Muscle layer of duodenum (tissue), 2 donors: ENCODE data around the gene DPYSL4.

Experiments used
- H3K27ac ChIP-seq: one replicate; pipeline ENCODE4 v1.7.0; 2013; ENCODE audit warnings: mild to moderate bottlenecking, low read length
- H3K27me3 ChIP-seq: one replicate; pipeline ENCODE4 v1.7.0; 2013; ENCODE audit warnings: low read depth, mild to moderate bottlenecking, control low read depth, low read length
- H3K36me3 ChIP-seq, 2 donors: one replicate each; pipeline ENCODE4 v1.7.0; 2013; ENCODE audit warnings: low read length in 2 of 2, control low read depth in 1 of 2, mild to moderate bottlenecking in 1 of 2; ENCODE audit not compliant: insufficient read depth in 2 of 2, control insufficient read depth in 1 of 2
- H3K4me1 ChIP-seq, 2 donors: one replicate each; pipeline ENCODE4 v1.7.0; 2013; ENCODE audit warnings: low read length in 2 of 2, mild to moderate bottlenecking in 2 of 2, control low read depth in 1 of 2, moderate library complexity in 1 of 2; ENCODE audit not compliant: insufficient read depth in 2 of 2, control insufficient read depth in 1 of 2
- H3K4me3 ChIP-seq, 2 donors: one replicate each; pipeline ENCODE4 v1.7.0; 2013; ENCODE audit warnings: low read length in 2 of 2, low read depth in 1 of 2, mild to moderate bottlenecking in 1 of 2
- H3K9me3 ChIP-seq, 2 donors: one replicate each; pipeline ENCODE4 v1.7.0; 2013; ENCODE audit warnings: low read length in 2 of 2, control low read depth in 1 of 2, mild to moderate bottlenecking in 1 of 2; ENCODE audit not compliant: control insufficient read depth in 1 of 2
- donor health status: healthy.

DPYSL4 gene

DNA sequence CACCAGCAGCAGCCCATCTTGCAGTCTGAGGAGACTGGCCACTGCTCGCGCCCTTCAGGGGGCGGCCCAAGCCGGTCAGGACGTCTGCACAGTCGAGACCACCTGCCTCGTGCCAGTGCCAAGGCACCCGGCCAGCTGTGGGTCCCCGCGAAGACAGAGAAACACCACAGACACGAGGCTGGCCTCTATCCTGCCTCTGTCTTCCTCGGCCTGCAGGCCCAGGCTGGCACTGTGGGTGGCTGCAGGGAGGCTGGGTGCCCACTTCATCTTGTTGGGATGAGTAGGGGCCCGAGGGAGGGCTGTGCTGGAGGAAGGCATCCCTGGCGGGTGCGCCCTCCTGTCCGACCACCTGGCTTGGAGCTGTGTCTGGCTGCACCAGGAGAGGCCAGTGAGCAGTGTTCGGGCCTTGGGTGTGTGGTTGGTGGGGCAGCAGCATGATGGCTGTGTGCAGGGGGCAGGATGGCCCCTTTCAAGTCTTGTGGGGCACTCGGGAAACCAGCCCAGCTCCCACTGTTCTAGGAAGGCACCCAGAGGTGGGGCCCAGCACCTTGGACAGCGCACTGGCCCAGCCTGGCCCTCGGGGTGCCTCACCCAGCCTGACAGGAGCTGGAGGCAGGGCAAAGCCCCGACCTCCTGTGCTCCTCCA, 7.3 kb downstream of the DPYSL4 start:
- Histone ChIP-seq H3K36me3 (no peaks in the 10 kb centered on the region), H3K9me3 (no peaks in the 10 kb centered on the region), H3K27ac (no peak overlapping the region), H3K4me3 (no peak overlapping the region), H3K27me3 (peaks cover 2% of the 10 kb centered on the region), H3K4me1 (no peaks in the 10 kb centered on the region)

DNA sequence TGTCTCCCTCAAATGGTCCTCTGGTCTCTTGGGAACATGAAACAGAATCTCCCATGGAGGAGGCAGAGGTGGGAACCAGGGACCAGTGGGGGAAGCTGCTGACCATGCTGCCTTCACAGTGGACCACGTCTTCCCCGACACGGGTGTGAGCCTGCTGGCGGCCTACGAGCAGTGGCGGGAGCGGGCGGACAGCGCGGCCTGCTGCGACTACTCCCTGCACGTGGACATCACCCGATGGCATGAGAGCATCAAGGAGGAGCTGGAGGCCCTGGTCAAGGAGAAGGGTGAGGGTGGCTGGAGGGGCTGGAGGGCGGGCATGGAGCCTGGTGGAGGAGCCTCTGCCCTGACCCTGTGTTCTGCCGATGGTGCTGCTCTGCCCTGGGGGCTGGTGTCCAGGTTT, 8.0 kb downstream of the DPYSL4 start:
- H3K27ac ChIP-seq, result no peak overlapping the region
- H3K4me3 ChIP-seq, result no peak overlapping the region
- no peaks in the 10 kb centered on the region for H3K4me1 ChIP-seq
- no peaks in the 10 kb centered on the region for H3K27me3 ChIP-seq
- no peaks in the 10 kb centered on the region for H3K36me3 ChIP-seq
- no peaks in the 10 kb centered on the region for H3K9me3 ChIP-seq

DNA sequence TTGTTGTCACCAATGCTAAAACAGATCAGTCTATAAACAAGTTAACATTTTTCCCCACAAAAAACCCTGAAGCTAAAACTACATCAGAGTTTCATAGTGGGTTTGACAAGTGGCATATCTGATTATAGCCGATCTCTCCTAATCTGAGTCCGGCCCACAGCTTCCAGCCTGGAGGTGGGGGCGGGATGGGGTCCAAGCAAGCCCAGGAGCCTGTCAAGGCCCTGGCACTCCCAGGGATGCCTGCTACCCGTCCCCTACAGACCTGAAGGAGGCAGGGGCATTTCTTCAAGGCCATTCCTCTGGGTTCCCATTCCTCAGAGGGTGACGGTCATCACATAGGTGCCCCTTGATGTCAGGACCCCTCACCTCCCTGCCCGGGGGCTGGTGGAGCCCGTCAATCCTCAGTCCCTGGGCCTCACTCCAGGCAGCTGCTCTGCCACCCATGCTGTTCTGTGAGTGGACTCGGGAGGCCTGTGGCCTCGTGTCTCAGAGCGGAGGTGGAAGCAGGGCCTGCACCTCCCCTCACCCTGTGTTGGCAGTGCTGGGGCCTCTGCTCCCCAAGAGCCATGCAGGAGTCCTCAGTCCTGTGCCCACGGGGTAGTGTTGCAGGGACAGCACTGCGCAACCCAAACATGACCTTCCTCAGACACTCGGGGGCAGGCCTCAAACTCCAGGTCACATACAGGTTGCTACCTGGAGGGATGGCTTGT, 8.8 kb downstream of the DPYSL4 start:
- Histone ChIP-seq H3K27me3 (no peaks in the 10 kb centered on the region), H3K4me1 (no peaks in the 10 kb centered on the region), H3K36me3 (no peaks in the 10 kb centered on the region), H3K27ac (no peak overlapping the region), H3K9me3 (no peaks in the 10 kb centered on the region), H3K4me3 (no peak overlapping the region)

DNA sequence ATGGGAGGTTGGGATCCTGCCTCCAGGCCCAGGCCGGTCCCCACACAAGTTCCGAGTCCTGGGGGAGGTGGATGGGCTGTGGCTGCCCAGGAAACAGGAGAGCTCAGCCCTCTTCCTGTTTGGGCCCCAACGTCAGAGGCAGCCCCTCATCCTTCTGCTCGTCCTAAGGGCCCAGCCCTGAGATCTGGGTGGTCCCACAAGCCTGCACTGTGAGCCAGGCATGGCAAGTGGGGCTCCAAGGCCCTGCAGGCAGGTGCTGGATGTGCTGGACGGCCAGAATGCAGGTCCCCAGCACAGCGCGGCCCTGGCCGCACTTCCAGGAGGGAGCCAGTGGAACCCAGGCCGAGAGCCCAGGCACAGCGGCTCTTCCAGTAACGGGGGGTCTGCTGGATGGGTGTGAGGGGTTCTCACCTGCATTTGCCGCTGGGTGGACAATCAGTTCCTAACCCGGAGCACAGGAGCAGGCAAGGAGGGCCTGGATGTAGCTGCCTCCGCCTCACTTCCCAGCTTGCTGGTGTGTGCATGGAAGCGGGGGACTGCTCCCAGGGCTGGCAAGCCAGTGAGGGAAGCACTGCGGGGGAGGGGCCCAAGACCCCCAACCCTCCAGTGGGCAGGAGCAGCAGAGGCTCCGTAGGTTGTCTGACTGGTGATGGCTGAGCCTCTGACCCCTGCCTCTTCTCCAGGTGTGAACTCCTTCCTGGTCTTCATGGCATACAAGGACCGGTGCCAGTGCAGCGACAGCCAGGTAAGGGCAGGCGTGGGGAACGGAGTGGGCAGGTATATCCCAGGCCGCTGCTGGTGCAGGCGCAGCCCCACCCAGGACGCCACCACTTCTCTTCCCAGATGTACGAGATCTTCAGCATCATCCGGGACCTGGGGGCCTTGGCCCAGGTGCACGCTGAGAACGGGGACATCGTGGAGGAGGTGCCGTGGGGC, 9.7 kb downstream of the DPYSL4 start:
- H3K36me3 ChIP-seq, result no peaks in the 10 kb centered on the region
- no peaks in the 10 kb centered on the region for H3K9me3 ChIP-seq
- no peaks in the 10 kb centered on the region for H3K4me1 ChIP-seq
- H3K4me3 ChIP-seq, result no peak overlapping the region
- H3K27me3 ChIP-seq, result no peaks in the 10 kb centered on the region
- H3K27ac ChIP-seq, result no peak overlapping the region

DNA sequence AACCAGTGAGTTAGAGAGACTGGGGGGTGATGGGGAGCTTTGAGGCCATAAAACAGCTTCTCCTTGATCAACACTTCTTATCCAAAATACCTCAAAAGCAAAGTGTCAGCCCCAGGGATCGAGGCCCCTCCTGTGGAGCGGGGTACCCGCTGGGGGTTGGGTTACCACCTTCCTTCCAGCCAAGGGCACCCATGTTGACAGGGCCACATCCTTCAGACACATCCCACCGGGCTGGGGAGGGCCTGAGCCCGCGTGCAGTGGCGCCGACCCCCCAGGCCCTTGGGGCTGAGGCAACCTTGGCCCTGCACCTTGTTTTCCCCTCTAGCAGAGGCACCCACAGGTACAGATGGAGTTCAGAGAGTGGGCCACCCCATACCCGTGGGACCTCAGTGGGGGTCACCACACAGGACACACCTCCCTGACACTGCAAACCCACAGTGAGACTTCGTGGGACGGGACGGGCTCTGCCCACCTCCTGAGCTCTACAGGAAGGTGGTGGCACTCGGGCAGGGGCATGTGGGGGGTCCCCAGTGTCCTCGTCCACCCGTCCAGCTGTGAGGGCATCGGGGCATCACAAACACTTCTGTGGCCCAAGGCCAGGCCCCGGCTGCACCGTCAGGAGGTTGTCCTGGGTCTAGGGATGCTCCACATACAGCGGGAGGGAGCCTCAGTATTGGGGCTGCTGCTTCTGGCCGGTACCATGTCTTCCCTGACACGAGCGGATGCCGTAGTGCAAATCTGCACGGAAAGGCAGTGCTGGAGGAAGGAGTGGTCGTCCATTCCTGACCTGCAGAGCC, 10.7 kb downstream of the DPYSL4 start:
- Histone ChIP-seq H3K9me3 (no peaks in the 10 kb centered on the region), H3K4me1 (no peaks in the 10 kb centered on the region), H3K4me3 (no peak overlapping the region), H3K27me3 (no peaks in the 10 kb centered on the region), H3K27ac (no peak overlapping the region), H3K36me3 (no peaks in the 10 kb centered on the region)

DNA sequence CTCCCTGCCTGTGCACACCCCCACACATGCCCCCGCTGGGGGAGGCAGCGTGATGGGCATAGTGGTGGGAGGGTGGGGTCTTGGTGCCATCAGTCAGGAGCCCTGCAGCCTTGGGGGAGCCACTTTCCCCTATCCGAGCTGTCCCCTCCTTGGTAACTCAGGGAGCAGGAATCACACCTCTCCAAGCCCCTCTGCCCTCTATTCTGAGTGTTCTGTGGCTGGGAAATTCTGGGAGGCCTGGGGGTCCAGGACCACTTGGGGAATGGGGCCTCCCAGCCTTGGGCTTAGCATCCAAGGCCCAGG, 11.3 kb downstream of the DPYSL4 start:
- no peaks in the 10 kb centered on the region for H3K36me3 ChIP-seq
- no peak overlapping the region for H3K4me3 ChIP-seq
- H3K27me3 ChIP-seq, result no peaks in the 10 kb centered on the region
- H3K9me3 ChIP-seq, result no peaks in the 10 kb centered on the region
- no peak overlapping the region for H3K27ac ChIP-seq
- H3K4me1 ChIP-seq, result no peaks in the 10 kb centered on the region

DNA sequence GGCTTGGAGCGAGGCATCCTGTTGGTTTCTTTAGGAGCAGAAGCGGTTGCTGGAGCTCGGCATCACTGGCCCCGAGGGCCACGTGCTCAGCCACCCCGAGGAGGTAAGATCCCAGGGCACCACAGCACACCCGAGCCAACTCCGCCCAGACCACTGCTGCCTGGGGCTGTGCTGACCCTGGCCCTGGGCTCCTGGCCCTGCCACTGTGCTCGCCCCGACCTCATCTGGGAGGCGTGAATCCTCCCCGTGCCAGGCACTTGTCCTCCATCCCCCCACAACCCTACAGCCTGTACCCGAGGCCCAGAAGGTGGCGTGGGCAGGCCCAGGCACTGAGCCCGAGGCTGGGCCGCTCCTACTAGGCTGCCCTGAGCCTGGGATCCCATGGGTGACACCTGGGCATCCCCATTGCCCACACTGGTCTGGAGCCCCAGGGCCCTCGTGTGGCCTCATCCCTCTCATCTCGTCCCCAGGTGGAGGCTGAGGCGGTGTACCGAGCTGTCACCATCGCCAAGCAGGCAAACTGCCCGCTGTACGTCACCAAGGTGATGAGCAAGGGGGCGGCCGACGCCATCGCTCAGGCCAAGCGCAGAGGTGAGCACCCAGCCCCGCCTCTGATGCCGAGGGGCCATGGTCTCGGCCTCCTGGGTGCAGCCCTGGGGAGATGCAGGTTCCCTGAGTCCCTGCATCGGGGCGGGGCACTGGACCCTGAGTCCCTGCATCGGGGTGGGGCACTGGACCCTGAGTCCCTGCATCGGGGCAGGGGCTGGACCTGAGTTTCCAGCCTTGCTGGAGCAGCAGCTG, 11.8 kb downstream of the DPYSL4 start:
- H3K27ac ChIP-seq, result no peak overlapping the region

DNA sequence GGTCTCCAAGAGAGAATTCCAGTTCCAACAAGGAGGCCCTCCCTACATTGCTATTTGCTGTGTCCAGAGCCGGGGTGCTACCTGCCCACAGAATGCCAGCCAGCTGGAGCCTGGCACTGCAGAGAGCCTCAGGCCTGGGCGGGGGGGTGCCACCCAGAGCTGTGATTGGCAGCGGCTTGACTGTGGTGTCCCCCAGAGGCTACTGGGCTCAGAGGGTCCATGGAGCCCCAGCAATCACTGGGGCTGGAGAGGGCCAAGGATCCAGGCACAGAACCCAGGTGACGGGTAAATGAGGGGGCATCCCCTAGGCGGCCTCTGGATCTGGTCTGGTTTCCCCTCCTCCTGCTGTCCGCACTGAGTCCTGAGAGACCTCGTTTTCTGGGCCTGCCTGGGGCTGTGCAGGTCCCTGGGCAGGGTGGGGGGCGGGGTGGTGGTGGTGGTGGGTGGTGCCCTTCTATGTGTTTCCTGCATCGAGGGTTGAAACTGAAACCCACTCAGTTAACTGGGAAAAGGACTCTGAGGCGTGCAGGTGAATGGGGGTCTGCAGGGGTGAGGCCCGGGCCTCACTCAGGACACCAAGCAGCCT, 12.6 kb downstream of the DPYSL4 start:
- Histone ChIP-seq H3K9me3 (no peaks in the 10 kb centered on the region), H3K4me3 (no peak overlapping the region), H3K4me1 (no peaks in the 10 kb centered on the region), H3K27ac (no peak overlapping the region), H3K27me3 (no peaks in the 10 kb centered on the region), H3K36me3 (no peaks in the 10 kb centered on the region)

More for the DNA sequence above, 11.8 kb downstream of the DPYSL4 start:
- H3K36me3 ChIP-seq, result no peaks in the 10 kb centered on the region
- H3K9me3 ChIP-seq, result no peaks in the 10 kb centered on the region
- no peaks in the 10 kb centered on the region for H3K4me1 ChIP-seq
- H3K27me3 ChIP-seq, result no peaks in the 10 kb centered on the region
- H3K4me3 ChIP-seq, result no peak overlapping the region

DNA sequence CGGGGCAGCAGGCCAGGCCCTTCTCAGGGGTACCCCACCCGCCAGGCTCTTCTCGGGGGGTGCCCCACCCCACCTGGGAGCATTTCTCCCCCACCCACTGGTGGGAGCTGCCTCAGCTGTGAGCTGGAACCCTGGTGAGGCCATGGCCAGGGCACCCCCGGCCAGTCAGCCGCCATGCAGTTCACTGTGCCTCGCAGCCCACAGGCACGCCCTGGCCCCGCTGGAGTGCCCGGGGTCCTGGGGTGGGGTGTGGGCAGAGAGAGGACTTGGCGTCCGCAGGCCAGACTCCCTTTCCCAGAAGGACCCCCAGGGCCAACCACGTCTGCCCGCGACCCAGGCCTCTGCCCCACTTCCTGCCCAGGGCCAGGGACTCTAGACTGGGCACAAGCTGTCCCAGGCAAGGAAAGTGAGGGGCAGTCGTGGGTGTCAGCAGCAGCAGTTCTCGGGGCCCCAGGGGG, 13.1 kb downstream of the DPYSL4 start:
- H3K9me3 ChIP-seq, result no peaks in the 10 kb centered on the region
- no peaks in the 10 kb centered on the region for H3K36me3 ChIP-seq
- no peak overlapping the region for H3K4me3 ChIP-seq

DNA sequence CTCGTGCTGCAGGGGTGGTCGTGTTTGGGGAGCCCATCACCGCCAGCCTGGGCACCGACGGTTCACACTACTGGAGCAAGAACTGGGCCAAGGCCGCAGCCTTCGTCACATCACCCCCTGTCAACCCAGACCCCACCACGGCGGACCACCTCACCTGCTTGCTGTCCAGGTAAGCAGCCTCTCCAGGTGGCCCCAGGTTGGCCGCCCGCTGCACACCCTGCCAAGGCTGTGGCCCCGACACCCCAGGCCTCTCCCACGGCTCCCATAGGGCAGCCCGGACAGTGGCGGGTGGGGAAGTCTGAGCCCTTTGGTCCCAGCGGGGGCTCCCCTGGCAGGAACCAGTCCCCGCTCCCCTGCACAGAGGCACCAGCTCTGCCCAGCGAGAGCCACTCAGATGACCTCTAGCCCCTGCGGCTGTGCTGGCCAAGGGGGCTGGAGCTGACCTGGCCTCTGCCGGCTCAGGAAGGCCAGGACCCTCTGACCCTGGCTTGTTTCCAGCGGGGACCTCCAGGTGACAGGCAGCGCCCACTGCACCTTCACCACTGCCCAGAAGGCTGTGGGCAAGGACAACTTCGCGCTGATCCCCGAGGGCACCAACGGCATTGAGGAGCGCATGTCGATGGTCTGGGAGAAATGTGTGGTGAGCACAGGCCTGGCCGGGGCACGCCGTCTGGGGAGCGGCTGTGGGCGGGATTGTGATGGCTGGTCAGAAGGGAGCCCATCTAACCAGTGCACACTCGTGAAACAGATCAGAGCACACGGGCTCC, 13.8 kb downstream of the DPYSL4 start:
- no peaks in the 10 kb centered on the region for H3K27me3 ChIP-seq
- no peaks in the 10 kb centered on the region for H3K9me3 ChIP-seq
- H3K36me3 ChIP-seq, result no peaks in the 10 kb centered on the region
- no peak overlapping the region for H3K4me3 ChIP-seq
- no peak overlapping the region for H3K27ac ChIP-seq
- H3K4me1 ChIP-seq, result no peaks in the 10 kb centered on the region

More for the DNA sequence above, 13.1 kb downstream of the DPYSL4 start:
- Histone ChIP-seq H3K4me1 (no peaks in the 10 kb centered on the region), H3K27me3 (no peaks in the 10 kb centered on the region), H3K27ac (no peak overlapping the region)
